Measurements from ENCODE around the gene P4HA3.

The P4HA3 gene

DNA sequence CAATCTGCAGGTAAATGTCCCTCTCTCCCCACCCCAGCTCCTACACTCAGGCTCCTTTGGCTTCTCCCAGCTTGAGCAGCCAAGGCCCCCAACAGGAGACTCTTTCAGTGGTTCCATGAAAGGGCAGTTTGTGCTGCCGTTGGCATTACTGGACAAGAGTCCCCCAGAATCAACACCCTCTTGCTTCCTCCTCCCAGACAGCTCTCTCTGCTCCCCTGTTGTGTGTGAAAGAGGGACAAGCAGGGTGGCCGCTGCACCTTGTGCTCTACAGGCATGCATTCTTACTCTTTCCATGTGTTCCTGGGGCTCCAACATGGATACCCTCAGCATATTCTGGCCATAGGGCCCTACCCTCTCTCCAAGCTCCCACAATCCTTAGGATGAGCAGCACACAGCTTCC lies 48.7 kb downstream of the P4HA3 start:
- no peak for DNase-seq

DNA sequence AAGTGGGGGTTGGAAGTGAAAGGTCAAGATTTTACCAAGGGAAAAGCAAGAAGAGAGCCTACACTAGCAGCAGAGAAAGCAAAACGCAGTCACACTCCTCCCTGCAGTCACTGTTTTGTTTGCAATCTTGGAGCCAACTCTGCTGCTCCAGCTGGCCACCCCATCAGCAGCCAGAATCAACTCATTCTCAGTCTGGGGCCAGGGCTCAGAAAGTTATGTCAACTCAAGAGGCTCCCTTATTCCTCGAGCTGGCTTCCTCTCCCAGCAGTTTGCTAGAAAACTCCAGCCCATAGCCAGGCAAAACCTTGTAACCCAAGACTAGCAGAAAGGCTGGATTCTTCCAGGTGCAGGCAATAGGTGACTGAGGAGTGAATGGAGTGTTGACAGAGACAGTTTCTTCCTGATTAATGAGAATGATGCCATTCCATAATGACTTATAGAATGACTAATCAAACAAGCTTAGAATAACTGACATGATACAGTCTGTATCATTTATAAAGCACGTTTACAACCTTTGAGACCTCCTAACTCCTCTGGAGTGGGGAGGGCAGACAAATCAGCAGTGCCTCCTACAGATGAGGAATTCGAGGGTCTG lies 53.4 kb downstream of the P4HA3 start:
- no peak for DNase-seq

DNA sequence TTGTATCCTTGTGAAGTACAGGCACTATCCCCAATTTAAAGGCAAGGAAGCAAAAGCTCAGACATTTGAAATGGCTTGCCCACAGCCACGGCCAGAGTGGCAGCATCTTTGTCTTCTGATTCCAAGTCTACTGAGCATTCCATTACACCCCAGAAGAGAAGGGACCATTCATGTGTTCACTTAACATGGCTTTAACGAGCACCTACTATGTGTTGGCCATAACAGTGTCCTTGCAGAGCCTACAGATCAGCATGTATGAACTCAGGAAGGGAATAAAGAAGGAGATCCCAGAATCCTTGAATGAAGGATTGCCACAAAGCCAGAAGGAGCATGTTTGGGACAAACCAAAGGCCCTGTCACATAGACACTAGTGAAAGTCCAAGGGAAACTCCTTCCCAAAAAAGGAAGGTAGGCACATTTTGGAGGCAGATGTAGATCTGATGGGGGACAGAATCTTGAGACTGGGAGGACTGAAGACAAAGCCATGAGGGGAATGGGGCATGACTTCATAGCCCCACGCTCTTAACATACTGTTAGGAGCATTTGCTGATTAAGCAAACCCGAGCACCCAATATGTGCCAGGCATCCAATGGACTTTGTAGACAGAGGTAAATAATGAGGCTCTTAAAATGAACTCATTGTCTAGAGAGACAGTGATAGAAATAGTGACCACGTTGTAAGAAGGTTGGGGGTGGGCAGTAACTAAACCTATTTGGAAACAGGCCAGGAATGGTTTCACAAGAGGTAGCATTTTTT lies 54.9 kb downstream of the P4HA3 start:
- no peak for DNase-seq

DNA sequence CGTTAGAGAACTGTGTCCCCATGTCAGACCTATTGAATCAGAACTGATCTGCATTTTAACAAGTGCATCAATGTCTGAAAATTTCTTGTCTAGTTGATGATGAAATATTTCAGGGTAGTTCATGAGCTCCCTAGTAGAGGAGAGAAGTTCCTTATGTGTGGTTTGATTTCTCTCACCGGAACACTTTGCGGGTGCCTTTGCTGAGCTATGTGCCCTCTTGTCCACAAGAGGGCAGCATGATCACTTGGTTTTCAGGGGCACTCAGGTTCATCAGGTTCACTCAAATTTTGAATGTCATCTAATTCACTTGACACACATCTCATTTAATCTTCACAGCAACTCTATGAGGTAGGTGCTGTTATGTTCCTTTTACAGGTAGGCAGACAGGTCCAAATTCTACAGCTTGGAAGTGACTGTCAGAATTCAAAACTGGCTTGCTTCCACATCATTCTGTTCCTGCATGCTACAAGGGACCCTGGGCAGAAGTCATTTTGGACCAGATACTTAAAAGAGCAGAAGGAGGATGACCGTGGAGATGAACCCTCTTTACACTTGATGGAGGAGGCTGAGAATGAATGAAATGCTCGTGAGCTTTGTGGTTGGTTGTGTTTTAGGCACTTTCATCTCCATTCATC lies 55.6 kb downstream of the P4HA3 start:
- peak; percentile 57 for DNase-seq

DNA sequence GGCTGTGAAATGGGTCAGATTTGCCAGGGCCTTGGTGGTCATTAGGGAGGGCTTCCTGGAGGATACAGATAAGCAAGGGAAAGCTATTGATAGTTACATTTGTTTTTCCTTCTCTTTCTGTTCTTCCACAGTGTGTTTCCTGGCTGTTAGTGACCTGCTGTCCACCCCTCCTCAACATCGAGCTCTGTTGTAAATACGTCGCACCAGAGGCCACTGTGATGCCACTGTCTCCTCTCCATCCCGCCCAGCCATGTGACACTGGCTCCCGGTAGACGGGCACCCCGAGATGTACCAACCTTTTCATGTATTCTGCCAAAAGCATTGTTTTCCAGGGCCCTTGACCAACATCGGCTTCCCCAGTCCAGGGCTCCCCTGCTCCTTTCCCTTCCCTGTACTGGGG lies 58.1 kb downstream of the P4HA3 start:
- DNase-seq, result no peak

DNA sequence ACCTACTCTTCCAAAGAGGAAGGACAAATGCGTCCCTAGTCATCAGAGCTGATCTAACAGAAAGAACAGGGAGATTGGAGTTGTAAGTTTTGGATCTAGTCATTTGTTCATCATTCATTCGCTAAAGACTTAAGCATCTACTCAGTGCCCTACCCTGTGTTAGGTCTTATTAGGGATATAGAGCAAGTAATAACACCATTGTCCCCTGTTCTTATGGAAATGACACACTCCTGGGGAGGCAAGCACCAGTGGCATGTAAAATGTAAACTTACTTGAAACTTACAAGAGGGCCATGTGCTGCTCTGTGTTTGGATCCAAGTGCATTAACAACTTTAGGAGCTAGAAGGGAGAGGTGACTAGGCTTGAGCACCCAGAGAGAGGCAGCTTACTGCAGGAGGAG lies 61.9 kb downstream of the P4HA3 start:
- no peak for DNase-seq

DNA sequence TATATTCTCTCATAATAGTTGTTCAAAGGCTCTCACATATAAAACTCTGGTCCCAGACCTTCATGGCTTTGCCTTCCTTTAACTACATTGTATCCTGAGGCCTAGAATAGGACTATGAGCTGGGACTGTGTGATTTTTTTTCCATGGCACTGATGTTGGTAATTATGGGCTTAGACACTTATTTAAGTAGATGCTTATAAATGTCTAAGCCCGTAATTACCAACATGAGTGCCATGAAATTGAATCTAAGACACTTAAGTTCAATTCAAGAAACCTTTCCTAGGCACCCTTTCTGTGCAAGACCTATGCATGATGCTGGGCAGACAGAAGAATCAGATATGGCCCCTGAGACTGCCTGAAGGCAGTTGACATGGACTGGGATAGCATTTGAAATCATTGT lies 63.0 kb downstream of the P4HA3 start:
- no peak for DNase-seq

DNA sequence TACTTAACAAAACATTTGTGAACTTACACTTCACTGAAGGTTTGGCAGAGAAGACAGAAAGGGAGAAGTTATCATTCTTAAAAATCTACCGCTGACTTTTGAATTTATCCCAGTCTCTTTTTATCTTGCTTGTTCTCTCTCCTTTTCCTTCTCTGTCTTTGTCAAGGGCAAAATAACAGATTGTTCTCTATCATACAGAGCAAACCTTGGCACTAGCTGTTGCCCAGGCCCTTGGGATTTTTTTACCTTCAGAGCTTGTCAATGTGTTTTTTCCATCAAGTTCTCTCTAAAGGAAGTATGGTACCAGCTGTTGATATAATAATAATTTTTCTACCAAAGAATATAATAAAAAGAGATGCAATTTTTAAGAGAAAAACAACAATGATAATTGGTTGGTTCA lies 73.2 kb downstream of the P4HA3 start:
- DNase-seq, result no peak

DNA sequence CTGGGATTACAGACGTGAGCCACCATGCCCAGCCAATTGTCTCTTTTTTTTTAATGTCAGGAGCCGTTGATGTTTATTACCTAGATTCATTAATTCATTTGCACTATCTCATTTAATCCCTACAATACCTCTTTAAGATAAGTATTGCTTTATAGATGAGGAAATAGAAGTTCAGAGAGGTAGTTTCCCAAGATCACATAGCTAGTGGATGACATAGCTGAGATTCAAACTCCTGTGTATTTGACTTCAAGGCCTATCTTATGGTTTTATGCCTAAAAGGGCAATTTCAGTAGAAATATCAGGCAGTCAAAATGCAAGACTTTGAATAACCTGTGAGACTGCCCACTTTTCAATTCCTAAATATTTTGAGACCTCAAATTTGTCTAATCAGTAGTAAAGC lies 73.9 kb downstream of the P4HA3 start:
- DNase-seq, result no peak

DNA sequence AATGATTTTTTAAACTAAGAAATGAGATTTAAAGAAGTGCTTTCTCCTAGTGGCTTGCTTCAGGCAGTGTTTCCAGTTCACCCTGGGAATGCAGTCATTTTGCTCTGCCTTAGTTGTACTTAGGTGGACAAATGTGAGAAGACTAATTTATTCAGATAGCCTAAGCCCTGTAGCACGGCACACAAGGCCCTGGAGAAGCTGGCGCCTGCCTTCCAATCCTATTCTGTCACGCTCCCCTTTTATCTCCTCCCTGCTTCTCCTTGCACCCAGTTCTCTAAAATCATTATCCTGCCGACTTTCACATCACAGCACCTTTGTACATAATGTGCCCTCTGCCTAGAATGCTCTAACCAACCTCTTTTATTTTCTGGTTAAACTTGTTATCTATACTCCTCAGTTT lies 76.3 kb downstream of the P4HA3 start:
- DNase-seq, result no peak

DNA sequence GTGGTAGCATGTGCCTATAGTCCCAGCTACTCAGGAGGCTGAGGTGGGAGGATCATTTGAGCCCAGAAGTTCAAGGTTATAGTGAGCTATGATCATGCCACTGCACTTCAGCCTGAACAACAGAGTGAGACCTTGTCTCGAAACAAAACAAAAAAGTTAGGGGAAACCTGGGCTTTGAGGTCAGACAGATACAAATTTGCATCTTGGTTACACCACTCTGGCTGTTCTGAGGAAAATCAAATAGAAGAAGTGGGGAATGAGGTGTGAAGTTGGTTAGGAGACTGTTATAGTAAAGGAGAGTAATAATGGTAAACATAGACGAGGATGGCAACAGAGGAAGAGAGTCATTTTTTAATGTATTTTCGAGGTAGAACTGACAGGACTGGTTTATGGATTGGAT lies 77.8 kb downstream of the P4HA3 start:
- no peak for DNase-seq

DNA sequence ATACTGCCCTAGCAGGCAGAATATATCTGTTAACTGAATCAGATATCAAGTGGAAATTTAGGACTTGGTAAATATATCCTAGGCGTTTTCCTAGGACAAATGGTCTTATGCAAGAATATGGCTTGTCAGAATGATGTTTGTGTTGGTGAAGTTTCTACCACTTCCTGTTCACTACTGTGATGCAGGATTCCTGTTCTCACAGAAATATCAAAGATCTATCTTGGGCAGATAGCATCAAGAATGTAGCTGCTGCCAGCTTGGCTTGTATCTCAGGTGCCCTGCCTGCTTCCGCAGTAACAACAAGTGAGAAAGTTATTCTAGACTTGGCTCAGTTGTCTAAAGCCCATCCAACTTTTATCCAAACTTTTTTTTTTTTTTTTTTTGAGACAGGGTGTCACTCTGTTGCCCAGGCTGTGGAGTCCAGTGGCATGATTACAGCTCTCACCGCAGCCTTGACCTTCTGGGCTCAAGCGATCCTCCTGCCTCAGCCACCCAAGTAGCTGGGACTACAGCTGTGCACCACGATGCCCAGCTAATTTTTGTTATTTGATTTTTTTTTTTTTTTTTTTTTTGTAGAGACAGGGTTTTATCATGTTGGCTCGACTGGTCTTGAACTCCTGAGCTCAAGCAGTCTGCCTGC lies 79.0 kb downstream of the P4HA3 start:
- no peak for DNase-seq

DNA sequence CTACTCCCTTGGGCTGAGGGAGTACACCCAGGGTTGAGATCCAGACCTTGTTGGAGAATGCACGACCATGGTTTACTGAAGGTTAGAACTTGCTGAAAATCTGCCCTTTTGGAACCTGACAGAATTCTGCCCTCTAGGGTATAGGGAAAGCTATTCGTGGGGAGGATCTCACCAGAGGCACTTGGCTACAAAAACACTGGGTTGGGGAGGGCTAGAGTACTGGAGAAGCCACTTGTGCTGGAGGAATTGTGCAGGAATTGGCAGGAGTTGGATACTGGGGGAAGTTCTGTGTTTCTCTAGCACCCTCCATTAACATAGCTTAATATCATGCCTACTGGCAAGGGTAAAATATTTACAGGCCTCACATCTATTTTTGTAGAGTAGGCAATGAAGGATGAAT lies 84.5 kb downstream of the P4HA3 start:
- DNase-seq, result no peak

DNA sequence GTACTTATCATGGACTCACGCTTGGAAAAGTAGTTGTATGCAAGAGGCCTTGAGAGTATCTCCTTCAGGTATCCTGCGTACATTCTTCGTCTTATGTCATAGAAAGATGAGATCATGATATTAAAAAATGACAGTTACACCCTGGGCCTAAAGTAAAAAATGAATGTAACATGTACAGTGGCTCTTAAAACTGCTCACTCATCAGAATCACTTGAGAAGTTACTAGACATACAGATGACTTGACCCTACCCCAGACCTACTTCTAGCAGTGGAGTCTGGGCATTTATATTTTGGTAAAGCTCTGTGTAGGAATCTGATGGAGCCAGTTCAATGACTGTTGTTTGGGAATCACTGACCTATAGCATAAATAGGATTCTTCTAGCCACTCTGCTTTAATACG lies 85.9 kb downstream of the P4HA3 start:
- DNase-seq, result no peak

DNA sequence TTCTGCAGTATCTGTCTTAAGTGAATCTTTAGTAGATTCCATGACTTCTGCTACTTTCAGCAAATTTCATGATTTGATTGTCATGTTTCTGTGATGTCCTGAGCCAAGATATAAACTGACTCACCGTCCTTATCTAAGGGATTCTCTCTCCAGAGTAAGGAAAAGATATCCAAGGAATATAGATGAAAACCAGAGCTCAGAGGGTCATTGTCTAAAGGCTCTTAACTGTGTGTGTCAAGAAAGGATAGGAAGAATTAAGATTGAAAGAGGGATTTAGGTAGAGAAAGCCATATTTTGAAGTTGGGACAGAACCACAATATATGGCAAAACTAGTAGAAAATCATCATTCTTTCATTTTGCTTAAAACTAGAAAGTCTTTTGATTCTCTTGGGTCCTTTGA lies 89.6 kb downstream of the P4HA3 start:
- no peak for DNase-seq

DNA sequence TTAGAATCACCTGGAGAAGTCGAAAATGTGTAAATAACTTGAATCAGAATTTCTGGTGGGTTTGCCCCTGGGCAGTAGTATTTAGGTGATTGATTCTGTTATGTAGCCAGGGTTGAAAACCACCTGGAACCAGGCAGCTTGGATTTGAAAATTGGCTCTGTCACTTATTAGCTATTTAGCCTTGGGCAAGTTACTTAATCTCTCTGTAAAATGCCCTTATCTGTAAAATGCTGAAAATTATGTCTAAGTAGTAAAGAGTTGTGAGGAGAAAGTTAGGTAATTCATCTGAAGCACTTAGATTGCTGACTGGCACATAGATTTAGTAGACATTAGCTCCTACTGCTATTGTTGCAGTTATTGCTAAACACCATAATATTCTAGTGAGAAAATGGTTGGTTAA lies 91.1 kb downstream of the P4HA3 start:
- DNase-seq, result no peak
